Sigmoid colon (tissue), 7 donors: ENCODE results near the gene NFKB2. TPM values are rescaled to one million over a fixed set of nuclear protein-coding genes. Genes with fewer than 3 reads are reported as not detected.

Experiments used
- DNase-seq: peaks from one replicate; pipeline ENCODE4 v3.0.0-alpha.2; 2019
- H3K27ac ChIP-seq, 4 donors: fragments of 200-600 bp; sonication (generic); one replicate each; pipeline ENCODE4 v1.5.1; 2016 to 2019; ENCODE audit warnings: mild to moderate bottlenecking in 1 of 4
- H3K27me3 ChIP-seq, 3 donors: fragments of 200-600 bp; sonication (generic); one replicate each; pipeline ENCODE4 v1.5.1; 2019; ENCODE audit warnings: mild to moderate bottlenecking in 1 of 3
- H3K36me3 ChIP-seq, 4 donors: fragments of 200-600 bp; sonication (generic); one replicate each; pipeline ENCODE4 v1.5.1; 2016 to 2019
- H3K4me1 ChIP-seq, 4 donors: fragments of 200-600 bp; sonication (generic); one replicate each; pipeline ENCODE4 v1.5.1; 2017 to 2019
- H3K4me3 ChIP-seq, 4 donors: fragments of 200-600 bp; sonication (generic); one replicate each; pipeline ENCODE4 v1.5.1; 2017 to 2019; ENCODE audit warnings: mild to moderate bottlenecking in 2 of 4, moderate library complexity in 1 of 4
- H3K9me3 ChIP-seq, 4 donors: fragments of 200-600 bp in 3 of 4; sonication (generic) in 3 of 4; one replicate each; pipeline versions ENCODE4 v1.5.1 to v1.6.1; 2013 to 2019
- CTCF ChIP-seq, 4 experiments: fragments of 450-650 bp in 3 of 4; fragments of 200-600 bp in 1 of 4; IDR thresholded peaks; one replicate each; pipeline ENCODE4 v1.5.1; 2016 to 2019; ENCODE audit warnings: antibody characterized with exemption in 4 of 4, mild to moderate bottlenecking in 3 of 4, moderate library complexity in 2 of 4
- EP300 ChIP-seq, 4 donors: sonication (generic); formaldehyde crosslinking; IDR thresholded peaks; one replicate each; pipeline ENCODE4 v1.6.1; 2017; ENCODE audit warnings: antibody characterized with exemption in 4 of 4
- POLR2A ChIP-seq, 2 donors: fragments of 450-650 bp; IDR thresholded peaks; one replicate each; pipeline ENCODE4 v1.6.1; 2016; ENCODE audit warnings: antibody characterized with exemption in 2 of 2, mild to moderate bottlenecking in 2 of 2, moderate library complexity in 2 of 2
- POLR2AphosphoS5 ChIP-seq, 4 donors: sonication (generic); formaldehyde crosslinking; IDR thresholded peaks; one replicate each; pipeline ENCODE4 v1.6.1; 2017; ENCODE audit warnings: antibody characterized with exemption in 4 of 4
- WGBS, 2 donors: extraction: QIAGEN DNeasy Blood & Tissue Kit; methylation state at CpG; one replicate each; pipeline ENCODE4 v1.1.7; 2013; 5-methylcytosine and 5-hydroxymethylcytosine counted together
- intact Hi-C: fragments of 100-400 bp; cut with DNase I; formaldehyde crosslinking; loops from one replicate; pipeline ENCODE4 v1.15.1; 2023
- polyA plus RNA-seq, 3 donors: library from polyadenylated mRNA; stranded (reverse); fragments of 200-250 nt; gene quantifications; one replicate each; pipeline ENCODE4 v1.2.3, GENCODE V29; 2013
- total RNA-seq, 4 donors: library from RNA; depleted of rRNA; stranded (reverse); fragments of >200 nt; gene quantifications; one replicate each; pipeline ENCODE4 v1.1.0, GENCODE V29; 2016
- donor health status: healthy with polysubstance abuse.
- donor health status: Bipolar disorder and iron deficiency.
- donor health status: healthy.

NFKB2 gene
- total and polyA plus RNA-seq, 7 donors = 5.4 to 41.5 (median 31.6) TPM

GRCh38 chr10:102397222-102398171 is 2.0 kb downstream of the NFKB2 start:
- DNase-seq = no peak
- Histone ChIP-seq H3K4me1 (peaks cover 0 to 79% (median 72%) of the 10 kb centered on the region in 4 donors), H3K4me3 (peak overlapping the region; percentile 61 to 76 (median 68)), H3K27me3 (no peaks in the 10 kb centered on the region), H3K36me3 (peaks cover 22 to 42% (median 32%) of the 10 kb centered on the region in 4 donors), H3K27ac (peak overlapping the region; percentile 97 to 99 (median 98)), H3K9me3 (no peaks in the 10 kb centered on the region)
- intact Hi-C loops = loop anchor here (10.0 kb wide), 1 partner anchor 247 kb away; the partner anchor contains the start of gene TRIM8
- 92 to 94% methylated on average over 14 of the region's 14 CpGs for WGBS, 2 donors
- TF ChIP-seq EP300 (IDR thresholded peaks at IDR 0.05) = no peak
- peak in 1 of 4 donors; percentile 15 for TF ChIP-seq POLR2AphosphoS5 (IDR thresholded peaks at IDR 0.05)

- WGBS, 2 donors = 85 to 90% methylated on average over 21 of the region's 21 CpGs
- Histone ChIP-seq H3K27ac (peak overlapping the region; percentile 95 to 99 (median 98)), H3K36me3 (peaks cover 28 to 51% (median 40%) of the 10 kb centered on the region in 4 donors), H3K4me3 (peak overlapping the region; percentile 40 to 59 (median 51)), H3K27me3 (no peaks in the 10 kb centered on the region), H3K9me3 (no peaks in the 10 kb centered on the region), H3K4me1 (peaks cover 0 to 87% (median 79%) of the 10 kb centered on the region in 4 donors)
- no peak for TF ChIP-seq CTCF (IDR thresholded peaks at IDR 0.05)
- peak; percentile 5 to 41 (median 22) for TF ChIP-seq POLR2AphosphoS5 (IDR thresholded peaks at IDR 0.05)
- intact Hi-C loops = loop anchor here (10.0 kb wide), 1 partner anchor 246 kb away; the partner anchor contains the start of gene TRIM8
- DNase-seq = no peak
Measured at GRCh38 chr10:102398172-102399020, 2.9 kb downstream of the NFKB2 start.

GRCh38 chr10:102399217-102400021 is 3.9 kb downstream of the NFKB2 start:
- no peaks in the 10 kb centered on the region for H3K9me3 ChIP-seq
- no peaks in the 10 kb centered on the region for H3K27me3 ChIP-seq
- WGBS, 2 donors = 3 to 4% methylated on average over 72 of the region's 72 CpGs
- peaks cover 34 to 59% (median 44%) of the 10 kb centered on the region in 4 donors for H3K36me3 ChIP-seq
- peak overlapping the region; percentile 40 to 59 (median 51) for H3K4me3 ChIP-seq
- peak; percentile 90 to 94 (median 94) for TF ChIP-seq POLR2AphosphoS5 (IDR thresholded peaks at IDR 0.05)
- TF ChIP-seq CTCF (IDR thresholded peaks at IDR 0.05) = peak; percentile 90 to 95 (median 91)
- peak in 1 of 4 donors; percentile 6 for TF ChIP-seq EP300 (IDR thresholded peaks at IDR 0.05)
- peak; percentile 37 to 45 for TF ChIP-seq POLR2A (IDR thresholded peaks at IDR 0.05)
- peaks cover 0 to 89% (median 81%) of the 10 kb centered on the region in 4 donors for H3K4me1 ChIP-seq
- intact Hi-C loops = loop anchor here (10.0 kb wide), 1 partner anchor 245 kb away; the partner anchor contains the start of gene TRIM8
- DNase-seq = peak; percentile 95
- peak overlapping the region; percentile 95 to 99 (median 98) for H3K27ac ChIP-seq

GRCh38 chr10:102400076-102400475 is 4.6 kb downstream of the NFKB2 start:
- Histone ChIP-seq H3K36me3 (peaks cover 34 to 64% (median 45%) of the 10 kb centered on the region in 4 donors), H3K4me1 (peaks cover 0 to 91% (median 85%) of the 10 kb centered on the region in 4 donors), H3K9me3 (no peaks in the 10 kb centered on the region), H3K27ac (peak overlapping the region; percentile 95 to 99 (median 98)), H3K27me3 (no peaks in the 10 kb centered on the region), H3K4me3 (peak overlapping the region in 2 of 4 donors; percentile 56 to 59)
- 82 to 85% methylated on average over 17 of the region's 17 CpGs for WGBS, 2 donors
- TF ChIP-seq POLR2AphosphoS5 (IDR thresholded peaks at IDR 0.05) (peak in 1 of 4 donors; percentile 2), EP300 (IDR thresholded peaks at IDR 0.05) (no peak), CTCF (IDR thresholded peaks at IDR 0.05) (no peak), POLR2A (IDR thresholded peaks at IDR 0.05) (no peak)
- DNase-seq = no peak
- intact Hi-C loops = no loop called here
